Measurements from ENCODE around the gene LHCGR. TPM values are rescaled to one million over a fixed set of nuclear protein-coding genes. Genes with fewer than 3 reads are reported as not detected.

The LHCGR gene
- total RNA-seq, 4 donors from 2014 or later: 0.19 TPM; not detected in 3

DNA sequence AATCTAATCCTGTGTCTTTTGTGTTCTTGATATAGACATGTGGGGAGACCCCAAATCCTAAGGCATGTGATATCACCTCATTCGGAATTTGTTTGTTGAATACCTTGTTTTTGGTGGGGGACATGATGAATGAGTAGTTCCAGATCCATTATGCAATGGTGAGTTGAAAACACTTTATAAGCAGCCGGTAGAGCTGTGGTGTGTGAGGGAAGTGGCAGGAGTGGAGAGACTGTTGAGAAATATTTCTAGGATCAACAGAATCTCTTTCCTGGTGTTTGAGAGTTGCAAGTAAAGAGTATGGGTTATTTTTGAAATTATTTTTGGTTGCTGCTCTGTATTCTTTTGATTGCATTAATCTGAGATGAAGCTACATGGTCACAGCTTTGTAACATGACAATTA is 34.4 kb downstream of the LHCGR start:
- 93 to 97% methylated on average over 2 of the region's 2 CpGs for WGBS, 2 donors
- no peak for TF ChIP-seq POLR2A (IDR thresholded peaks at IDR 0.05)
- TF ChIP-seq CTCF (IDR thresholded peaks at IDR 0.05): no peak
- H3K4me3 ChIP-seq (ENCODE audit: low read depth, poor library complexity, severe bottlenecking): no peak overlapping the region
- intact Hi-C loops (cut with DNase I; ENCODE audit: low total_unique reads): no loop called here
- no peak for DNase-seq (ENCODE audit: low spot score in 2 of 2)

GRCh38 chr2:48719480-48720177 is 35.9 kb downstream of the LHCGR start:
- H3K4me3 ChIP-seq (ENCODE audit: low read depth, poor library complexity, severe bottlenecking): no peak overlapping the region
- TF ChIP-seq CTCF (IDR thresholded peaks at IDR 0.05) (no peak), POLR2A (IDR thresholded peaks at IDR 0.05) (no peak)
- intact Hi-C loops (cut with DNase I; ENCODE audit: low total_unique reads): no loop called here
- WGBS, 2 donors: 62 to 63% methylated on average over 3 of the region's 3 CpGs
- no peak for DNase-seq (ENCODE audit: low spot score in 2 of 2)

DNA sequence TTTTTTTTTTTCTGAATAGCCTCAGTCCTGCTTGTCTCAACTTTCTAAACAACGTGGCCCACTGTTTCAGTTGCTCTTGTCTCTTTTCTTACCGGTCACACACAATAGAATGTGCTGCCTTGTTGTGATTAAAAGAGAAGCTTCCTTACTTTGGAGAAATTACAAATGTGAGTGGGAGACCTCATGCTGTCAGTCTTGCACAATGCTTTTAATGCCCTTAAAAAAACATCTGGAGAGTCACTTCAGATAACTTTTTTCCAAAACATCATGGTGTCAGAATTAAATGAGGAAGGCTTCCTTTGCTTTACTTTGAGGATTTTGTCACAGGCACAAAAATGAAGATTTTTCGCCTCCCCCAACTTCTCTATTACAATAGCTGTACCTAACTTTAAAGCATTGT is 37.7 kb downstream of the LHCGR start:
- no peak overlapping the region for H3K4me3 ChIP-seq (ENCODE audit: low read depth, poor library complexity, severe bottlenecking)
- WGBS, 2 donors: 60 to 70% methylated on average over 3 of the region's 3 CpGs
- intact Hi-C loops (cut with DNase I; ENCODE audit: low total_unique reads): no loop called here
- TF ChIP-seq POLR2A (IDR thresholded peaks at IDR 0.05) (no peak), CTCF (IDR thresholded peaks at IDR 0.05) (no peak)
- DNase-seq (ENCODE audit: low spot score in 2 of 2): no peak

GRCh38 chr2:48715956-48716355 is 39.6 kb downstream of the LHCGR start:
- no peak for TF ChIP-seq CTCF (IDR thresholded peaks at IDR 0.05)
- TF ChIP-seq POLR2A (IDR thresholded peaks at IDR 0.05): no peak
- intact Hi-C loops (cut with DNase I; ENCODE audit: low total_unique reads): no loop called here
- DNase-seq (ENCODE audit: low spot score in 2 of 2): no peak
- 61 to 62% methylated on average over 1 of the region's 1 CpG for WGBS, 2 donors
- no peak overlapping the region for H3K4me3 ChIP-seq (ENCODE audit: low read depth, poor library complexity, severe bottlenecking)

DNA sequence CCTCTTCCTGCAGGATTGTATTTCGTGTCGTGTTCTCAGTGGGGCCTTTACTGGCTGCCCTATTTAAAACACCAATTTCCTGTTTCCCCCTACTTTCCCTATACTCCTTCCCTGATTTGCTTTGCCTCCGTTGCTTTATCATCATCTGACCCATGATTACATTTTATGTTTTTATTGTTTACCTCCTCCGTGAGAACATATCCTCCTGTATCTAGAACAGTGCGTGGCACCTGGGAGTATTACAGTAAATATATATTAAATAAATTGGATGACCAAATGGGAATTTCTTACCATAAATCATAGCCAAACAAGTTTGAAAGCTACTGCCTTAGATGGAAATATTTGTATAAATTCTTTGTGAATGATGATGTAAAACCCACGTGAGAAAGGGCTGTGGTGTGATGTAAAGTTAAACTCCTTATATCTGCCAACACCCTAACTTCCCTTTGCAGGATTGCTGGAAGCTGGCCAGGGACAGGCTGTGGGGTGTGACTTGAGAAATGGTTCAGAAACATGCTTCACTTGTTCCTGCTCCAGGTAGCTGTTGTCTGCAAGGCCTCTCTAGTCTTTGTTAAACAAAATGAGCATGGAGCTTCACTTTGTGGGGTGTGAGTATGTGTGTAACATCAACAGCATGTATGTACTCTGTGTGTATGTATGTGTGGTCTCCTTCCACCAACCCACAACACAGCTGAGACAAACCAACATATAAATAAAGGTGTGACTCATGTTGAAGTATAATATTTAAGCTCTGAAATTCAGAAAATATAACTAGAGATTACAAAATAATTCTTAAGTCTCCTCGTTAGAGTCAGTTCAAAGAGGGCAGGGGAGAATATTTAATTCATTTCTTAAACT is 40.3 kb downstream of the LHCGR start:
- H3K4me3 ChIP-seq (ENCODE audit: low read depth, poor library complexity, severe bottlenecking): no peak overlapping the region
- DNase-seq (ENCODE audit: low spot score in 2 of 2): peak in 1 of 2 donors; percentile 66
- TF ChIP-seq POLR2A (IDR thresholded peaks at IDR 0.05): no peak
- TF ChIP-seq CTCF (IDR thresholded peaks at IDR 0.05): no peak
- WGBS, 2 donors: 61 to 69% methylated on average over 7 of the region's 7 CpGs
- intact Hi-C loops (cut with DNase I; ENCODE audit: low total_unique reads): no loop called here

Measured in lower leg skin (tissue), 4 donors.